HG03095 (cell line): ENCODE data around the gene XCR1.
"Not testable (repeated sequence)": the region's sequence is repeated elsewhere in the genome, so short reads cannot be mapped to it uniquely, and the experiment has no call there.

ENCODE experiments used
- ATAC-seq: cut with Tn5 transposase; IDR thresholded peaks from one replicate; pipeline ENCODE4 v1.9.1; 2021; ENCODE audit warnings: moderate library complexity; ENCODE audit not compliant: unreplicated experiment

Gene XCR1

DNA sequence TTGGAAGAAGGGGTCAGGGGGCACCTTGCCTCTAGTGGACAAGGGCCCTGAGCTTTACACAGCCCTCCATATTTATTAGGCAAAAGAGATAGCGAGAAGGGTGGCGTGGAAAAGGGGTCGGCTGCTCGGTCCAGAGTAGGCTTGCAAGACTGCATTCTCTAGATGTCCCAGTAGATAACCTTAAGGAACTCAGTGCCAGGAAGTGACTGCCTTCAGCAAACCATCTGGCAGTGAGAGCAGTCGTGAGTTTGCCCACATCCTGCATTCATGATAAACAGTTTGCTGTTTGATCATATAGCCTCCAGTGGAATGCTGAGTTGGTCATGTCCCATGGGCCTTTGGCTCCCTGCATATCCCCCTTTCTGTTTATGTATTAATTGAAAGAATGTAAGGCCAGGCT, 18.9 kb upstream of the XCR1 start:
- ATAC-seq = not testable (repeated sequence)

GRCh38 chr3:46038916-46039315, 11.6 kb upstream of the XCR1 start:
- no peak for ATAC-seq

- not testable (repeated sequence) for ATAC-seq
Measured at GRCh38 chr3:46038071-46038470, 10.8 kb upstream of the XCR1 start.

DNA sequence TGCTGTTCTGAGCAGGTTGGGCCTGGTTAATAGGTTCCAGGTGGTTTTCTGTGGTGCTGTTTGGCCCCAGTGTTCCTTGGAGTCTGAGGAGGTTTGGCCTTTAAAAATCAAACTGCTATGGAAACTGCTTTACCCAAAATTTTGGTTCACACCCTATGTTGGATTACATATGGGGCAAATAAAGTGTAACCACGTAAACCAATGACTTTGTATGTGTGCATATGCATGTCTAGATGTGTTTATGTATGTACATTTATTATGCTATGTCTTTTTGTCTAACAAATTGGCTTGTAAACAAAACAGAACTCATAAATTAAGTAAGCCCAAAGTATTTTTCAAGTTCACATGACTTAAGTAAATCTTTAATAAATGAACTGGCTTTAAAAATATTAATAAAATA, 8.9 kb upstream of the XCR1 start:
- ATAC-seq = no peak

DNA sequence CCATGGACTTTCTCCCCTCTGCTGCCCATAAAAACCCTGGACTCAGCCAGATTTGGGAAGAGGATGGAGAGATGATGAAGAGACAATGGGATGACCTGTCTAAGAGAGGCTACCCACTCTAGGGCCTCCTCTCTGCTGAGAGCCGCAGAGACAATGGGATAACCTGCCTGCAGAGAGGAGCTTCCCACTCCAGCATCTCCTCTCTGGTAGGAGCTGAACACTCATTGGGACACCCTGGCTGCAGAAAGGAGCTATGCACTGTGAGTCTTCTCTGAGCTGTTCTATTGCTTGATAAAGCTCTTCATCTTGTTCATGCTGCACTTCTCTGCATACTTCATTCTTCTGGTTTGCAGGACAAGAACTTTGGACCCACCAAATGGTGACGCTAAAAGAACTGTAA, 4.5 kb upstream of the XCR1 start:
- ATAC-seq = no peak

GRCh38 chr3:46031269-46031668, 4.0 kb upstream of the XCR1 start:
- ATAC-seq = no peak

DNA sequence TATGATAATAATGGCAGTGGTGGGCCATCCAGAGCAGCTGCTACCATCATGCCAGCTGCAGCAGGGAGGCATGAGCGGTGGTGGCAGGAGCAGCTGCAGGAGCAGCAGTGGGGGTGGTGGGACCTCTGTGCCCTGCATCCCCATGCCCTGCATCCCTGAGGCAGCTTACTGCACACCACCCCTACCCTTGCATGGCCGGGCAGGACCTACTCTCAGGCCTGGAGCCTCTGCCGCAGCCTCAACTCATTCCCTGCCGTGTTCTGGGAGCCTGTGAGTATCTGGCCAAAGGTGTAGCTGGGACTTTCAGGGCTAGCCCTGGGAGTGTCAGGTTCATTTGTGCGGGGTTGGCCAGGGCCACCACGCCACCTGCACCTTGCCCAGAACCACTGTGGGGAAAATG, 3.3 kb upstream of the XCR1 start:
- no peak for ATAC-seq

- ATAC-seq = no peak
Measured at GRCh38 chr3:46029953-46030543, 2.8 kb upstream of the XCR1 start.

GRCh38 chr3:46027736-46028397, 584 bp upstream of the XCR1 start:
- no peak for ATAC-seq

DNA sequence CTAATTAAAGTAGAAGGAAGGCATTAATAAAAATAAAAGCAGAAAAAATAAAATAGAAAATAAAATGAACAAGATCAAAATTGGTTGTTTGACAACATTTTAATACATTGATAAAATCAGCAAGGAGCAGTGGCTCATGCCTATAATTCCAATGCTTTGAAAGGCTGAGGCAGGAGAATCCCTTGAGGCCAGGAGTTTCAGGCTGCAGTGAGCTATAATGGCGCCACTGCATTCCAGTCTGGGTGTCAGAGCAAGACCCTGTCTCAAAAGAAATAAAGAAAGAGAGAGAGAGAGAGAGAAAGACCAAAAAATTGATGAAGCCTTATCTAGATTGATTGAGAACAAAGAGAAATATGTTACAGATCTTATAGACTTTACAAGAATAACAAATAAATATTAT, 2.1 kb downstream of the XCR1 start:
- no peak for ATAC-seq

DNA sequence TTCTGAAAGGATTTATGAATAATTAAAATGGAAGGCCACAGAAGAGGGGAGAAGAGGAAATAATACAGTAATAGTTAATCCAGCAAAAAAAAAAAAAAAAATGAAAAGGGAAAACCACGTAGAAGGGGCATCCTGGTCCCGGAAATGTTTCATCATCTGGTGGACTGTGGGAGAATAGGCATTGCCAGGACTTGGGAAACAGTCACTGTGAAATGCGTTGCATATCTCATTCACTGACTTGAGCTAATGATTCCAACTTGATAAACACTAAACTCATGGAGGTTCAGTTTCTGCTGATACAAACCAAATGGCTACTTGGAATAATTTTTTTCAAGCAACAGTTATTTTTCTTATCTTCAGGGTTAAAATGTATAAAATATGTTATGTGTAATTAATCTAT, 3.2 kb downstream of the XCR1 start:
- ATAC-seq = no peak

DNA sequence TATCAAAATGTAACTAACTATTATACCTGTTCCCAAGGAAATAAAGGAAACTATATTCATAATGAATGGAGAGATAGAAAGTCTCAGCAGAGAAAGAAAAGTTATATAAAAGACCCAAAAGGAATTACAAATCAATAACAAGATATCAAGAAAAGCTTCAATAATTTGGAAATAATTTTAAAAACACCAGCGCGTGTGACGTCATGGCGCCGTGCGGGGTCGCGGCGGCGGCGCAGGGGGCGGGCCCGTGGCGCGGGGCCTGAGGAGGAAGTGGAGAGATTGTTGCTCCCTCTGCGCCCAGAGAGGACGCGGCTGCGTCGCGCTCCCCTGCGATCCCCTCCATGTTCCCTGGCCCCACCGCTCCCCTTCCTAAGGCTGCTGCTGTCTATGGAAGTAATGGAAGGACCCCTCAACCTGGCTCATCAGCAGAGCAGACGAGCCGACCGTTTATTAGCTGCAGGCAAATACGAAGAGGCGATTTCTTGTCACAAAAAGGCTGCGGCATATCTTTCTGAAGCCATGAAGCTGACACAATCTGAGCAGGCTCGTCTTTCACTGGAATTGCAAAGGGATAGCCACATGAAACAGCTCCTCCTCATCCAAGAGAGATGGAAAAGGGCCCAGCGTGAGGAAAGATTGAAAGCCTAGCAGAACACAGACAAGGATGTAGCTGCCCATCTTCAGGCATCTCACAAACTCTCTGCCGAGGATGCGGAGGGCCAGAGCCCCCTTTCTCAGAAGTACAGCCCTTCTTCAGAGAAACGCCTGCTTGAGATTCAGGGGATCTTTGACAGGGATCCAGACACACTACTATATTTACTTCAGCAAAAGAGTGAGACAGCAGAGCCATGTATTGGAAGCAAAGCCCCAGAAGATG, 4.1 kb downstream of the XCR1 start:
- ATAC-seq = no peak

DNA sequence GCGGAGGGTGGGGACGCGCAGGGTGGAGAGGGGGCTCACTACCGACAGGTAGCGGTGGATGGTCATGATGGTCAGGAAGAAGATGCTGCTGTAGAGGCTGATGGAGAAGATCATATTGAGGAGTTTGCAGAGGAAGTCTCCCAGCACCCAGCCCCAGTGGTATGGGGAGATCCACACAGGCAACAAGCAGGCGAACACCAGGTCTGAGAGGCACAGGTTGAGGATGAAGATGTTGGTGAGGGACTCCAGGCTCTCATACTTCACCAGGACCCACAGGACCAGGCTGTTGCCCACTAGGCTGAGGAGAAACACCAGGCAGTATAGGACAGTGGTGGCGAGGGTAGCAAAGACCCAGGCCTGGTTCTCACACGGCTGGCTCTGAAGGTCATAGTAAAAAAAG, 5.8 kb downstream of the XCR1 start:
- ATAC-seq = no peak

GRCh38 chr3:46020766-46021510, 6.3 kb downstream of the XCR1 start:
- ATAC-seq = no peak

DNA sequence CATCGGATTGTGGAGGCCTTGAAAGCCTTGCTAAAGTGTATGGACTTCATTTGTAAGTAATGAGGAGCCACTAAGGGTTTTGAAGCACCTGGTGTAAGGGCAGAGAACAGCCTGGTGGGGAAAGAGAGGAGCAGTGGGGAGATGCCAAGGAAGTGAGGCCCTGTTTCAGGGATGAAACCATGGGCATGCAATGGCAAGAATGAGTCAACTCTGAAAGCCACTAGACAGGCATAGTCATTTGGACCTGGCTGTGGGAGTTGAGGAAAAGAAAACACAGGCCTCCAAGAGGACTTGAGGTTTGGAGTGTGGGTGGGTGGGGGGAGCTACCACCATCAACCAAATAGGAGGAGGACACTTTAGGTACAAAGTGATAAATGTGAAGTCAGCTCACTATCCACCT, 7.6 kb downstream of the XCR1 start:
- ATAC-seq = no peak

DNA sequence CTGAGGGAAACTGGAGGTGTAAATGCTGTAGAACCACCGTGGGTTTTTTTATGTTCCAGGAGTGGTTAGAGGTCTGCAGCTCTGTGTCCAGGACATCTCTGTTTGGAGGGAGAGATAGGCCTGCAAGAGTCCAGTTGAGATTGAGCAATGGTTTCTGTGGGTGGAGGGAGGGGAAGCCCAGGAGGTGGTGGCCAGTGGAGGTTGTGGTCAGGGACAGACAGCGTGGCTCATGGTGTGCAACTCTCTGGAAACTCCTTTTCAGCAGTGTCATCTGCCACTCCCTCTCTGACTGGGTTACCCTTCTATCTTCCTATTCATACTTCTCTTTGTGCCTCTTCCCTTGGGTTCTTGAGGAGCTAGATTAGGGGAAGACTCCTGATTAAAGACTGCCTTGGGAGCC, 9.6 kb downstream of the XCR1 start:
- no peak for ATAC-seq

- ATAC-seq = no peak
Measured at GRCh38 chr3:46013316-46014094, 13.8 kb downstream of the XCR1 start.

GRCh38 chr3:46012246-46012645, 15.0 kb downstream of the XCR1 start:
- no peak for ATAC-seq

GRCh38 chr3:46010519-46011113, 16.7 kb downstream of the XCR1 start:
- no peak for ATAC-seq

GRCh38 chr3:46008058-46008457, 19.2 kb downstream of the XCR1 start:
- ATAC-seq = no peak
